Kidney (tissue), 14 donors: Measurements from ENCODE around the gene OSR1. TPM values are rescaled to one million over a fixed set of nuclear protein-coding genes. Genes with fewer than 3 reads are reported as not detected.

ENCODE experiments used
- DNase-seq, 5 donors: peaks; one replicate each; pipeline ENCODE4 v3.0.0-alpha.2; 2013 to 2020
- FAIRE-seq: peaks from 2 replicates; lab custom pipeline; 2012; peaks lifted over from hg19 to GRCh38; lab: Jason Lieb, UNC
- H3K27ac ChIP-seq, 2 donors: one replicate each; pipeline ENCODE4 v1.7.0; 2013; ENCODE audit warnings: low read depth in 2 of 2, low read length in 2 of 2, inconsistent platforms in 1 of 2
- H3K27me3 ChIP-seq: one replicate; pipeline ENCODE4 v1.7.1; 2013; ENCODE audit warnings: low read length, inconsistent platforms; ENCODE audit not compliant: control insufficient read depth, insufficient read depth
- H3K36me3 ChIP-seq, 3 donors: one replicate each; pipeline versions ENCODE4 v1.7.0 to v1.7.1; 2013; ENCODE audit warnings: low read length in 3 of 3, control low read depth in 1 of 3, inconsistent platforms in 1 of 3; ENCODE audit not compliant: insufficient read depth in 3 of 3, control insufficient read depth in 2 of 3
- H3K4me1 ChIP-seq, 3 donors: one replicate each; pipeline versions ENCODE4 v1.7.0 to v1.7.1; 2013; ENCODE audit warnings: low read length in 3 of 3, inconsistent platforms in 1 of 3, low read depth in 1 of 3; ENCODE audit not compliant: control insufficient read depth in 2 of 3, insufficient read depth in 2 of 3
- H3K4me3 ChIP-seq, 3 donors: one replicate each; pipeline versions ENCODE4 v1.7.0 to v1.8.1; 2013; ENCODE audit warnings: low read length in 3 of 3, control low read depth in 1 of 3, inconsistent platforms in 1 of 3
- H3K9ac ChIP-seq, 3 donors: one replicate each; pipeline versions ENCODE4 v1.7.0 to v1.7.1; 2013; ENCODE audit warnings: low read length in 3 of 3, control low read depth in 1 of 3, inconsistent platforms in 1 of 3
- H3K9me3 ChIP-seq, 3 donors: one replicate each; pipeline versions ENCODE4 v1.7.0 to v1.7.1; 2013; ENCODE audit warnings: low read length in 3 of 3, control low read depth in 1 of 3, inconsistent platforms in 1 of 3; ENCODE audit not compliant: control insufficient read depth in 2 of 3, insufficient read depth in 1 of 3
- intact Hi-C: fragments of 100-400 bp; cut with DNase I; formaldehyde crosslinking; loops from one replicate; pipeline ENCODE4 v1.11.1; 2022
- polyA plus RNA-seq: library from polyadenylated mRNA; stranded (reverse); fragments of 350-450 nt; fragmentation: Illumina TruSeq; extraction: RNeasy Lipid Tissue Mini Kit (QIAGEN cat#74804); gene quantifications from one replicate; pipeline ENCODE4 v1.2.3, GENCODE V29; 2014; ENCODE audit warnings: low read depth, low replicate concordance; ENCODE audit not compliant: insufficient read depth
- total RNA-seq: library from RNA; stranded (reverse); fragmentation: NEBNext Ultra II Directional; extraction: Animal tissue kit (Norgen Biotek cat#: 25700); gene quantifications from one replicate; pipeline ENCODE4 v1.2.1, GENCODE V29; 2021
- TF ChIP-seq, protein P1 (sequence below): IDR thresholded peaks from 3 replicates; pipeline ENCODE4 v1.5.1; 2012; ENCODE audit warnings: mild to moderate bottlenecking, moderate library complexity, borderline replicate concordance; ENCODE audit not compliant: insufficient read depth; ENCODE audit errors: extremely low read depth
- donor health status: control.
- donor health status: control.
- donor health status: control.
- donor health status: control.
- donor health status: control.
- donor health status: DM: yes; HTN: yes; CAD: no.
- donor health status: Normal renal cell carcinoma (clear cell type).

OSR1 gene
- total and polyA plus RNA-seq, 2 donors from 2014 or later = 0.99 to 1.6 TPM

DNA sequence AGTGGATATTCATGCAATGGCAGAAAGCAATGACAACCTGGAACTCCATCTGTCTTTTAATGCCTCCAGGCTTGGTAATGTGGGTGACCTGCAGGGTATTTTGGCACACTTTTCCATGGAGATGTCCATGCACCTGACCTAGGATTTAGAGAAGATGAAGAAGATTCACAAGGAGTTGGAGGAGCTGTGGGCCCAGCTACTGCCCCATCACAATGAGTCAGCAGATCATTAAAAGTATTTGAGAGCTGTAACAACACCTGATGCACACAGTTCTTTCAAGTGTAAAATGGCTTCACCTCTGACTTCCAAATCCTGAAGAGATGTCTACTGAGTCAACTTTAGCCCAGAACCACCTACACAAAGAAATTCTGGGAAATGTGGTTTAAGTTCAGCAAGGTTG is 22.1 kb upstream of the OSR1 start:
- H3K9ac ChIP-seq = no peak overlapping the region
- intact Hi-C loops = no loop called here
- DNase-seq (no peak), FAIRE-seq (no peak)
- no peaks in the 10 kb centered on the region for H3K36me3 ChIP-seq
- no peaks in the 10 kb centered on the region for H3K9me3 ChIP-seq
- H3K4me3 ChIP-seq = no peak overlapping the region
- TF ChIP-seq, protein P1, sequence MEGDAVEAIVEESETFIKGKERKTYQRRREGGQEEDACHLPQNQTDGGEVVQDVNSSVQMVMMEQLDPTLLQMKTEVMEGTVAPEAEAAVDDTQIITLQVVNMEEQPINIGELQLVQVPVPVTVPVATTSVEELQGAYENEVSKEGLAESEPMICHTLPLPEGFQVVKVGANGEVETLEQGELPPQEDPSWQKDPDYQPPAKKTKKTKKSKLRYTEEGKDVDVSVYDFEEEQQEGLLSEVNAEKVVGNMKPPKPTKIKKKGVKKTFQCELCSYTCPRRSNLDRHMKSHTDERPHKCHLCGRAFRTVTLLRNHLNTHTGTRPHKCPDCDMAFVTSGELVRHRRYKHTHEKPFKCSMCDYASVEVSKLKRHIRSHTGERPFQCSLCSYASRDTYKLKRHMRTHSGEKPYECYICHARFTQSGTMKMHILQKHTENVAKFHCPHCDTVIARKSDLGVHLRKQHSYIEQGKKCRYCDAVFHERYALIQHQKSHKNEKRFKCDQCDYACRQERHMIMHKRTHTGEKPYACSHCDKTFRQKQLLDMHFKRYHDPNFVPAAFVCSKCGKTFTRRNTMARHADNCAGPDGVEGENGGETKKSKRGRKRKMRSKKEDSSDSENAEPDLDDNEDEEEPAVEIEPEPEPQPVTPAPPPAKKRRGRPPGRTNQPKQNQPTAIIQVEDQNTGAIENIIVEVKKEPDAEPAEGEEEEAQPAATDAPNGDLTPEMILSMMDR = no peak
- H3K27me3 ChIP-seq = no peaks in the 10 kb centered on the region
- H3K4me1 ChIP-seq = no peaks in the 10 kb centered on the region
- no peak overlapping the region for H3K27ac ChIP-seq

DNA sequence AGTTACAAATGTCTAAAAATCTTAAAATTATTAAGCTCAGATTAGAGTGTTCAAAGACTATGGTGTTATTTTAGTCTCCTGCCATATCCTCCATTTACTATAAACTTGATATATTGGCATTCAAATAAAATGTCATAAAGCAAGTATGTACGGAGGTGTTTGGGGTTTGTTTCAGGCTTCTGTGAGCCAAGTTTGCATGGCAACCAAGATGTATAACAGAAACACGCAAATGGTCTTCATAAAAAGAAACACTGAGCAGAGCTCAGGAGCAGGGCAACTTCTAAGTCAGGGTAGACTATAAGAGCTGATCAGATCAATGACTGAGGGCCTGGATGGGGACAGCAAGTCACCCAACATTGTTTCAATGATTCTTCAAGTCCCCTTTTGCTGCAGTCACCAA is 20.5 kb upstream of the OSR1 start:
- TF ChIP-seq, protein P1 = no peak
- Histone ChIP-seq H3K36me3 (no peaks in the 10 kb centered on the region), H3K9me3 (no peaks in the 10 kb centered on the region), H3K27ac (no peak overlapping the region), H3K9ac (no peak overlapping the region), H3K27me3 (no peaks in the 10 kb centered on the region), H3K4me1 (no peaks in the 10 kb centered on the region), H3K4me3 (no peak overlapping the region)
- DNase-seq (no peak), FAIRE-seq (no peak)
- intact Hi-C loops = no loop called here

GRCh38 chr2:19377717-19378116 is 19.3 kb upstream of the OSR1 start:
- H3K4me1 ChIP-seq = no peaks in the 10 kb centered on the region
- no peaks in the 10 kb centered on the region for H3K27me3 ChIP-seq
- H3K4me3 ChIP-seq = no peak overlapping the region
- DNase-seq (no peak), FAIRE-seq (no peak)
- H3K27ac ChIP-seq = no peak overlapping the region
- intact Hi-C loops = no loop called here
- H3K36me3 ChIP-seq = no peaks in the 10 kb centered on the region
- H3K9ac ChIP-seq = no peak overlapping the region
- H3K9me3 ChIP-seq = no peaks in the 10 kb centered on the region
- TF ChIP-seq, protein P1 = no peak

DNA sequence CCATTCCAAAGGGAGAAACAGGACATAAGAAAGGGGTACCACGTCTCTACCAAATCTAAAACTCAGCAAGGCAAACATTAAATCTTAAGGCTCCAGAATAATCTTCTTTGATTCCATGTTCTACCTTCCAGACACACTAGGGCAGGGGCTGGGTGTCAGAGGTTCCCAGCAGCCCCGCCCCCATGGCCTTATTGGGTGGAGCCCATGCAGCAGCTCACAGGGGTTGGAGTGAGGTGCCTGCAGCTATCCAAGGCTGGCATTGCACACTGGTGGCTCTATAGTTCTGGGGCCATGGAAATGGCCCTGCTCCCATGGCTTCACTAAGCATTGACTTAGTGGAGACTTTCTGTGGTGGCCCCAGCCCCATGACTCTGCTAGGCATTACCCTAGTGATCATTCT is 14.9 kb upstream of the OSR1 start:
- Histone ChIP-seq H3K27ac (no peak overlapping the region), H3K27me3 (no peaks in the 10 kb centered on the region), H3K36me3 (no peaks in the 10 kb centered on the region), H3K4me3 (no peak overlapping the region), H3K9me3 (no peaks in the 10 kb centered on the region), H3K9ac (no peak overlapping the region), H3K4me1 (no peaks in the 10 kb centered on the region)
- FAIRE-seq = no peak
- TF ChIP-seq, protein P1 = no peak
- DNase-seq = no peak
- intact Hi-C loops = loop anchor here (5.0 kb wide), 1 partner anchor 626 kb away; no protein-coding TSS in a partner anchor
